ENCODE measurements around the gene STPG2.

- TF ChIP-seq, protein P1, sequence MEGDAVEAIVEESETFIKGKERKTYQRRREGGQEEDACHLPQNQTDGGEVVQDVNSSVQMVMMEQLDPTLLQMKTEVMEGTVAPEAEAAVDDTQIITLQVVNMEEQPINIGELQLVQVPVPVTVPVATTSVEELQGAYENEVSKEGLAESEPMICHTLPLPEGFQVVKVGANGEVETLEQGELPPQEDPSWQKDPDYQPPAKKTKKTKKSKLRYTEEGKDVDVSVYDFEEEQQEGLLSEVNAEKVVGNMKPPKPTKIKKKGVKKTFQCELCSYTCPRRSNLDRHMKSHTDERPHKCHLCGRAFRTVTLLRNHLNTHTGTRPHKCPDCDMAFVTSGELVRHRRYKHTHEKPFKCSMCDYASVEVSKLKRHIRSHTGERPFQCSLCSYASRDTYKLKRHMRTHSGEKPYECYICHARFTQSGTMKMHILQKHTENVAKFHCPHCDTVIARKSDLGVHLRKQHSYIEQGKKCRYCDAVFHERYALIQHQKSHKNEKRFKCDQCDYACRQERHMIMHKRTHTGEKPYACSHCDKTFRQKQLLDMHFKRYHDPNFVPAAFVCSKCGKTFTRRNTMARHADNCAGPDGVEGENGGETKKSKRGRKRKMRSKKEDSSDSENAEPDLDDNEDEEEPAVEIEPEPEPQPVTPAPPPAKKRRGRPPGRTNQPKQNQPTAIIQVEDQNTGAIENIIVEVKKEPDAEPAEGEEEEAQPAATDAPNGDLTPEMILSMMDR (IDR thresholded peaks at IDR 0.05), result no peak
- TF ChIP-seq POLR2A (IDR thresholded peaks at IDR 0.05) (no peak), EP300 (IDR thresholded peaks at IDR 0.05) (no peak)
Measured at GRCh38 chr4:97923096-97923495, 220.2 kb downstream of the STPG2 start.
